ENCODE data around the gene CITED4. TPM values are rescaled to one million over a fixed set of nuclear protein-coding genes. Genes with fewer than 3 reads are reported as not detected.

Gene CITED4
- total and polyA plus RNA-seq, 9 of the 15 experiments (the other 6 are each of a cell fraction or from before 2014, with no cell fraction given), result 0.11 to 1.2 (median 0.17) TPM; not detected in 2

DNA sequence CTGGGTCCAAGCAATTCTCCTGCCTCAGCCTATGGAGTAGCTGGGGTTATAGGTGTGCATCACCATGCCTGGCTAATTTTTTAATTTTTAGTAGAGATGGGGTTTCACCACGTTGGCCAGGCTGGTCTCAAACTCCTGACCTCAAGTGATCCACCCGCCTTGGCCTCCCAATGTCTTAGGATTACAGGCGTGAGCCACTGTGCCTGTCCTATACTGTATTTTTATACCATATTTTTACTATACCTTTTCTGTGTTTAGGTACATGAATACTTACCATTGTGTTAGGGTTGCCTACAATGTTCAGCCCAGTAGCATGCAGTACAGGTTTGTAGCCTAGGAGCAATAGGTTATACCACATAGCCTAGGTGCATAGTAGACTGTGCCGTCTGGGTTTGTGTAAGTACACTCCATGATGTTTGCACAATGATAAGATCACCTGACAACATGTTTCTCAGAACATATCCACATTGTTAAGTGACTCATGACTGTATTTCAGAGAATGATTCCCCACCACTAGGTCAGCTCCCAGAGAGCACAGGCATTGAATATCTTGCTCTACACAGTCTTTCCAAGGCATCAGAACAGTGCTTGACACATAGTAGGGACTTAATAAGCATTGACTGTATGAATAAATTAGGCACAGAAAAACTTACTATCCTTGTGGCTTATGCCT lies 6.0 kb upstream of the CITED4 start (continued):
- no peak for TF ChIP-seq SMAD3 (CRISPR knock-in tag; conservative IDR thresholded peaks at IDR 0.05)
- no peak for TF ChIP-seq SRSF1 (IDR thresholded peaks at IDR 0.05; ENCODE audit: low read depth, low read length)
- no peak for TF ChIP-seq PRPF4 (IDR thresholded peaks at IDR 0.05; ENCODE audit: insufficient read depth, low read depth, low read length, poor library complexity, severe bottlenecking)
- TF ChIP-seq ZNF197 (CRISPR knock-in tag; IDR thresholded peaks at IDR 0.05; ENCODE audit: low read depth), result no peak
- TF ChIP-seq, protein P1, sequence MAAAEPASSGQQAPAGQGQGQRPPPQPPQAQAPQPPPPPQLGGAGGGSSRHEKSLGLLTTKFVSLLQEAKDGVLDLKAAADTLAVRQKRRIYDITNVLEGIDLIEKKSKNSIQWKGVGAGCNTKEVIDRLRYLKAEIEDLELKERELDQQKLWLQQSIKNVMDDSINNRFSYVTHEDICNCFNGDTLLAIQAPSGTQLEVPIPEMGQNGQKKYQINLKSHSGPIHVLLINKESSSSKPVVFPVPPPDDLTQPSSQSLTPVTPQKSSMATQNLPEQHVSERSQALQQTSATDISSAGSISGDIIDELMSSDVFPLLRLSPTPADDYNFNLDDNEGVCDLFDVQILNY (CRISPR knock-in tag; IDR thresholded peaks at IDR 0.05), result no peak
- no peak for TF ChIP-seq TRIM28 (IDR thresholded peaks at IDR 0.05)
- TF ChIP-seq HLTF (IDR thresholded peaks at IDR 0.05), result no peak
- TF ChIP-seq SP1 (CRISPR knock-in tag; IDR thresholded peaks at IDR 0.05), result no peak
- TF ChIP-seq, protein P2, sequence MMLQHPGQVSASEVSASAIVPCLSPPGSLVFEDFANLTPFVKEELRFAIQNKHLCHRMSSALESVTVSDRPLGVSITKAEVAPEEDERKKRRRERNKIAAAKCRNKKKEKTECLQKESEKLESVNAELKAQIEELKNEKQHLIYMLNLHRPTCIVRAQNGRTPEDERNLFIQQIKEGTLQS (IDR thresholded peaks at IDR 0.05), result peak; percentile 92
- TF ChIP-seq, protein P2 (CRISPR knock-in tag; conservative IDR thresholded peaks at IDR 0.05), result no peak
- no peak for TF ChIP-seq NONO (IDR thresholded peaks at IDR 0.05; ENCODE audit: low read depth in 2 of 2, low read length in 1 of 2)
- TF ChIP-seq, protein P3, sequence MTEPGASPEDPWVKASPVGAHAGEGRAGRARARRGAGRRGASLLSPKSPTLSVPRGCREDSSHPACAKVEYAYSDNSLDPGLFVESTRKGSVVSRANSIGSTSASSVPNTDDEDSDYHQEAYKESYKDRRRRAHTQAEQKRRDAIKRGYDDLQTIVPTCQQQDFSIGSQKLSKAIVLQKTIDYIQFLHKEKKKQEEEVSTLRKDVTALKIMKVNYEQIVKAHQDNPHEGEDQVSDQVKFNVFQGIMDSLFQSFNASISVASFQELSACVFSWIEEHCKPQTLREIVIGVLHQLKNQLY (CRISPR knock-in tag; conservative IDR thresholded peaks at IDR 0.05), result no peak; a peak in 1 of 4 replicates
- no peak for TF ChIP-seq POLR2B (IDR thresholded peaks at IDR 0.05; ENCODE audit: low read depth, partially characterized antibody)
- TF ChIP-seq FOXK2 (conservative IDR thresholded peaks at IDR 0.05 in 1 of 2, IDR thresholded peaks at IDR 0.05 in 1 of 2; ENCODE audit: low read depth in 2 of 2), result peak; percentile 82
- no peak for TF ChIP-seq NUFIP1 (IDR thresholded peaks at IDR 0.05; ENCODE audit: partially characterized antibody)
- TF ChIP-seq MAFF (IDR thresholded peaks at IDR 0.05; ENCODE audit: low read length), result no peak
- TF ChIP-seq POLR2AphosphoS5 (IDR thresholded peaks at IDR 0.05; ENCODE audit: control insufficient read depth, insufficient read depth, low read depth, low read length), result no peak
- TF ChIP-seq, protein P4, sequence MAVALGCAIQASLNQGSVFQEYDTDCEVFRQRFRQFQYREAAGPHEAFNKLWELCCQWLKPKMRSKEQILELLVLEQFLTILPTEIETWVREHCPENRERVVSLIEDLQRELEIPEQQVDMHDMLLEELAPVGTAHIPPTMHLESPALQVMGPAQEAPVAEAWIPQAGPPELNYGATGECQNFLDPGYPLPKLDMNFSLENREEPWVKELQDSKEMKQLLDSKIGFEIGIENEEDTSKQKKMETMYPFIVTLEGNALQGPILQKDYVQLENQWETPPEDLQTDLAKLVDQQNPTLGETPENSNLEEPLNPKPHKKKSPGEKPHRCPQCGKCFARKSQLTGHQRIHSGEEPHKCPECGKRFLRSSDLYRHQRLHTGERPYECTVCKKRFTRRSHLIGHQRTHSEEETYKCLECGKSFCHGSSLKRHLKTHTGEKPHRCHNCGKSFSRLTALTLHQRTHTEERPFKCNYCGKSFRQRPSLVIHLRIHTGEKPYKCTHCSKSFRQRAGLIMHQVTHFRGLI (CRISPR knock-in tag; IDR thresholded peaks at IDR 0.05), result no peak
- TF ChIP-seq, protein P5, sequence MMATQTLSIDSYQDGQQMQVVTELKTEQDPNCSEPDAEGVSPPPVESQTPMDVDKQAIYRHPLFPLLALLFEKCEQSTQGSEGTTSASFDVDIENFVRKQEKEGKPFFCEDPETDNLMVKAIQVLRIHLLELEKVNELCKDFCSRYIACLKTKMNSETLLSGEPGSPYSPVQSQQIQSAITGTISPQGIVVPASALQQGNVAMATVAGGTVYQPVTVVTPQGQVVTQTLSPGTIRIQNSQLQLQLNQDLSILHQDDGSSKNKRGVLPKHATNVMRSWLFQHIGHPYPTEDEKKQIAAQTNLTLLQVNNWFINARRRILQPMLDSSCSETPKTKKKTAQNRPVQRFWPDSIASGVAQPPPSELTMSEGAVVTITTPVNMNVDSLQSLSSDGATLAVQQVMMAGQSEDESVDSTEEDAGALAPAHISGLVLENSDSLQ (IDR thresholded peaks at IDR 0.05), result peak; percentile 72
- TF ChIP-seq XRCC3 (IDR thresholded peaks at IDR 0.05), result no peak
- no peak for TF ChIP-seq ZBED1 (IDR thresholded peaks at IDR 0.05)
- no peak; the same call in 1 of the 2 replicates for TF ChIP-seq HDGF (IDR thresholded peaks at IDR 0.05)
- no peak for TF ChIP-seq LARP7 (IDR thresholded peaks at IDR 0.05)
- TF ChIP-seq HIVEP1 (CRISPR knock-in tag; IDR thresholded peaks at IDR 0.05), result no peak
- peak; percentile 78; the same call in 1 of the 2 replicates for TF ChIP-seq ZEB2 (IDR thresholded peaks at IDR 0.05)

Measured in K562 (cell line).